Lung (tissue), 12 donors: ENCODE results near the gene NANOS2. TPM values are rescaled to one million over a fixed set of nuclear protein-coding genes. Genes with fewer than 3 reads are reported as not detected.

Source experiments
- ATAC-seq: fragments of 200-7000 bp; cut with Tn5 transposase; one replicate; pipeline ENCODE4 v1.9.1; 2020; ENCODE audit warnings: moderate number of reproducible peaks; ENCODE audit not compliant: insufficient read depth, low FRiP score
- DNase-seq, 3 donors: peaks; one replicate each; pipeline ENCODE4 v3.0.0-alpha.2; 2013 to 2017
- H3K27ac ChIP-seq, 2 donors: one replicate each; pipeline ENCODE4 v1.5.1; 2013; ENCODE audit warnings: mild to moderate bottlenecking in 2 of 2, moderate library complexity in 2 of 2, control low read depth in 1 of 2, inconsistent platforms in 1 of 2, low read depth in 1 of 2, low read length in 1 of 2
- H3K27me3 ChIP-seq, 3 donors: one replicate each; pipeline ENCODE4 v1.5.1; 2013; ENCODE audit warnings: low read length in 2 of 3; ENCODE audit not compliant: control insufficient read depth in 3 of 3, insufficient read depth in 3 of 3
- H3K36me3 ChIP-seq, 4 donors: one replicate each; pipeline ENCODE4 v1.5.1; 2013; ENCODE audit warnings: low read length in 4 of 4, mild to moderate bottlenecking in 1 of 4, moderate library complexity in 1 of 4; ENCODE audit not compliant: control insufficient read depth in 4 of 4, insufficient read depth in 4 of 4
- H3K4me1 ChIP-seq, 5 donors: one replicate each; pipeline ENCODE4 v1.5.1; 2013; ENCODE audit warnings: low read length in 5 of 5, mild to moderate bottlenecking in 2 of 5, moderate library complexity in 1 of 5; ENCODE audit not compliant: control insufficient read depth in 5 of 5, insufficient read depth in 5 of 5
- H3K4me3 ChIP-seq: one replicate; pipeline ENCODE4 v1.5.1; 2013; ENCODE audit warnings: mild to moderate bottlenecking, control low read depth, moderate library complexity
- H3K9ac ChIP-seq, 2 donors: one replicate each; pipeline ENCODE4 v1.5.1; 2013; ENCODE audit warnings: low read length in 2 of 2, control low read depth in 1 of 2; ENCODE audit not compliant: insufficient read depth in 1 of 2
- H3K9me3 ChIP-seq, 4 donors: one replicate each; pipeline ENCODE4 v1.5.1; 2013; ENCODE audit warnings: low read length in 3 of 4, mild to moderate bottlenecking in 1 of 4, moderate library complexity in 1 of 4; ENCODE audit not compliant: control insufficient read depth in 4 of 4, insufficient read depth in 3 of 4
- CTCF ChIP-seq: IDR thresholded peaks from 2 replicates; pipeline ENCODE4 v1.5.1; 2012; ENCODE audit warnings: mild to moderate bottlenecking; ENCODE audit errors: control extremely low read depth, extremely low read depth
- WGBS, 2 donors: extraction: QIAGEN DNeasy Blood & Tissue Kit; methylation state at CpG; one replicate each; pipeline ENCODE4 v1.1.7; 2013; 5-methylcytosine and 5-hydroxymethylcytosine counted together
- polyA plus RNA-seq, 2 donors: library from polyadenylated mRNA; stranded (reverse); fragments of 200-250 nt; gene quantifications; one replicate each; pipeline ENCODE4 v1.2.1, GENCODE V29; 2013
- total RNA-seq, 2 donors: library from RNA; depleted of rRNA in 1 of 2; stranded (reverse); fragments of >200 nt in 1 of 2; gene quantifications; one replicate each; pipeline ENCODE4 v1.2.1, GENCODE V29; 2014 to 2021
- donor health status: control.
- donor health status: control.
- donor health status: Bipolar disorder and iron deficiency.
- donor health status: healthy.
- donor health status: DM: yes; HTN: yes; CAD: no.

Gene NANOS2
- total and polyA plus RNA-seq, 4 donors: not detected

DNA sequence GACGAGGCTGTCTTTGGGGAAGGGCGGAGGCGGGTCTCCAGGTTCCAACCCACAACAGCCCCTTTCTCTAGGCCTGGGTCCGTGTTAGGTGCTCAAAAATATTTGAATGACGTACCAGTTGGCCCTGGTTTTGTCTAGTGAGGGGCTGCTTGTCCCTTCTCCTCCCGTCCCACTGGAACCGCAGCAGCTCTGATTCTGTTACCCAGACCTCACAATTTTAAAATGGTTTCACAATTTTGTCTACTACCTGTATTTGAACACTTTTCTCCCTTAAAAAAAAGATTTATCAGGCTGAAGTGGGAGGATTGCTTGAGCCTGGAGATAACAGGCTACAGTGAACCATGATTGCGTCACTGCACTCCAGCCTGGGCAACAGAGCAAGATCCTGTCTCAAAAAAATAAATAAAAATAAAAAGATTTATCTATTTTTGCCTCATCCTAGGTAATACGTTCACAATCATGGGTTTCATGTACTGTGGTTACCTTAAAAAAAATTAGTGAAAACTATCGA, 27.3 kb downstream of the NANOS2 start:
- 50 to 67% methylated on average over 10 of the region's 10 CpGs for WGBS, 2 donors
- Histone ChIP-seq H3K27me3 (no peaks in the 10 kb centered on the region), H3K9ac (peak overlapping the region; percentile 96 to 99), H3K9me3 (no peaks in the 10 kb centered on the region), H3K36me3 (peaks cover 0 to 23% (median 1%) of the 10 kb centered on the region in 4 donors), H3K27ac (peak overlapping the region; percentile 78 to 81), H3K4me3 (no peak overlapping the region), H3K4me1 (peaks cover 2 to 32% (median 8%) of the 10 kb centered on the region in 5 donors)
- peak in 1 of 3 donors; percentile 46 for DNase-seq
- ATAC-seq: no peak
- no peak for TF ChIP-seq CTCF

- no peaks in the 10 kb centered on the region for H3K9me3 ChIP-seq
- H3K9ac ChIP-seq: peak overlapping the region; percentile 96 to 99
- peak; percentile 95 to 97 (median 96) for DNase-seq
- H3K4me3 ChIP-seq: peak overlapping the region; percentile 22
- TF ChIP-seq CTCF: peak; percentile 7
- peaks cover 2 to 32% (median 8%) of the 10 kb centered on the region in 5 donors for H3K4me1 ChIP-seq
- WGBS, 2 donors: 2% methylated on average over 31 to 32 of the region's 32 CpGs
- peaks cover 0 to 21% (median 1%) of the 10 kb centered on the region in 4 donors for H3K36me3 ChIP-seq
- H3K27ac ChIP-seq: peak overlapping the region; percentile 78 to 81
- peak; percentile 82 for ATAC-seq
- H3K27me3 ChIP-seq: no peaks in the 10 kb centered on the region
These were observed 28.0 kb downstream of the NANOS2 start for GRCh38 chr19:45886427-45887199.

DNA sequence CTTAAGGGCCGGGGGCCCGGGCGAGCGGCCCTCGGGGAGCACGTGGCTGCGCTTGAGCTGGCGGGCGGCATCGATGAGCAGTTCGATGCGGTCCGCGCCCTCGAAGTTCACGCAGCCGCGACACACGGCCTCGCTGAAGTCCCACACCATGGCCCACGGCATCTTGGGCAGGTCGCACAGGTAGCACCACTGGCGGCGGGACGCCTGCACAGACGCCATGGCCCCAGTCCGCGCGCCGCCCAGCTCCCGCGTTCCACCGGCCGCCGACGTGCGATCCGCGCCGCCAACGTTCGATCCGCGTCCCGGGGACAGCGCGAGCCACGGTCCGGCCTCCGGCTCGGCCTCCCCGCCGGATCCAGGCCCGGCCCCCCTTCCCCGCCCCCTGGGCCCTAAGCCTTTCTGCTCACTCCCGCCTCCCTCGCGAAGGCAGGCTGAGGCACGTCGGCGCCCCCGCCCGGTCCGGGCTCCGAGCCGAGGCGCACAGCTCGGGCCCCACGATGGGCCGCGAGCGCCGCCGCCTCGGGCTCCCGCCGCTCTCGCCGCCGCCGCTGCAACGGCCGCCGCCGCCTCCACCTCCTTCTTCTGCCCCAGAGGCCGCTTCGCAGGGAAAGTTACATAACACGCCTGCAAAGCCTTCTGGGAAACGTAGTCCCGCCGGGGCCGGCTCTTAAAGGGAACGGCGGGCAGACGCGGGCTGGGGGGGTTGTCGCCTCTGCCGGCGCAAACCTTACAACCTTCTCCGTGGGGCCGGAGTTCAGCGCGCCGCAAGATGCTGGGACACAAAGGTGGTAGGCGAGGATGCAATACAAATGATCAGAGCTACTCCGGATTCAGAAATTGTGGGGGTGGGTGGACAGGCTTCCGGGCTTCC, 28.8 kb downstream of the NANOS2 start, which contains the start of gene IRF2BP1:
IRF2BP1 (minus strand) TSS at position 586 of the 871 bp plus-strand sequence; CDS start at position 219, 367 bp downstream.
- Histone ChIP-seq H3K27me3 (no peaks in the 10 kb centered on the region), H3K9me3 (no peaks in the 10 kb centered on the region), H3K27ac (peak within 1 kb of the TSS; percentile 78 to 81), H3K36me3 (peaks cover 0 to 16% (median 1%) of the 10 kb centered on the region in 4 donors), H3K4me1 (peaks cover 2 to 32% (median 12%) of the 10 kb centered on the region in 5 donors), H3K4me3 (peak within 1 kb of the TSS; percentile 84), H3K9ac (peak within 1 kb of the TSS; percentile 96 to 99)
- peak; percentile 79 for ATAC-seq
- 1% methylated on average over 96 to 107 of the region's 107 CpGs for WGBS, 2 donors
- TF ChIP-seq CTCF: peak; percentile 10
- peak; percentile 94 to 96 (median 95) for DNase-seq
